ENCODE data around the gene HIC2.
A peak's percentile ranks its signal among the peaks of the same experiment; 100 is the strongest.
"Not testable (repeated sequence)": the region's sequence is repeated elsewhere in the genome, so short reads cannot be mapped to it uniquely, and the experiment has no call there.

Gene HIC2

DNA sequence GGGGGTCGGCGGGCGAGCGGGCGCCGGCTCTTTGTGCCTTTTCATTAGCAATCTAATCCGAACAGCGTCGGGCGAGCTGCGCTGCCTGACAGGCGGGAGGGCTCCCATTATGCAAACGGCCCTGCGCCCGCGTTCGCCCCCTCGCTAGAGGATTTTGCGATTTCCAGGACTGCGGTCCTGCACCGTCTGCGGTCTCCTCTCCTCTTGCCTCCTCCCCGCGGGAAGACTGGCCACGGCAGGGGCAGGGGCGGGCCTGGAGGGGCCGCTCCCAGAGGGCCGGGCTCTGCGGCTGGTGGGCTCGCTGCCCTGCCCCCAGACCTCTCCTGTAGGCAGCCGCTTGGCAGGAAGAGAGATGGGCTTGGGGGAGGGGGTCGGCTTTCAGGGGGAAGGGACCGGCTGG is 682 bp downstream of the HIC2 start:
- peak; percentile 3 for ATAC-seq
- peak in 1 of 2 donors; percentile 62 for DNase-seq (ENCODE audit: low spot score in 2 of 2)
- H3K36me3 Mint-ChIP-seq, result not testable (repeated sequence)

DNA sequence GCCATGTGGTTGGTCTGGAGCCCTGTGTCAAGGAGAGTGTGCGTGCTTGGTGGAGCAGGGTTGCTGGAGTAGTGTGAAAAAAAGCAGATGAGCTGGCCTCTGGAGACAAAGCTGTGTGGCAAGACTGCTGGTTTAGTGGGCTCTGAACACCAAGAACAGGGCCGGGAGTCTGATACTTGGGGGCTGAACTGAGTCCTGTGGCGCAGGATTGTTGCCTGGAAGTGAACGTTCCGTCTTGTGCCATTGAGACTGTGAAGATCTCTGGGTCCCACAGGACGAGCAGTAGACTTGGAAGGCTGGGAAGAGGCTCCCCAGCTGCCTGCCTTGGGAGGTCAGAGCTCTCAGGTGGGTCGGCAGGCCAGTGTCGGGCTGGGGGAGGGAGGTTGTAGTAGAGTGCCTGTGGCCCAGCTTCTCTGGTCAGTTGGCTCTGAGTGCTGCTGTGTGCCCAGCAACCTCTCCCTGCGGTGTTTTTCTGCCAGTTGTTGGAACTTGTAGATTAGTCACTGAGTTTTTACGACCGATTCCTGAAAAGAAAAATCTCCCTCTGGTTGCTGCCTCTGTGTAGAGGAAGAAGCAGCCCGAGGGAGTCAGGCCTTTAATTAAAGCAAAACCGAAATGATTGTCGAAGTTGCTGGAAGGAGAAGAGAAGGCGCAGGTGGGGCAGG is 1.9 kb downstream of the HIC2 start:
- ATAC-seq; H3K9me3 Mint-ChIP-seq; H3K27ac Mint-ChIP-seq; H3K36me3 Mint-ChIP-seq; H3K4me3 Mint-ChIP-seq; H3K4me1 Mint-ChIP-seq; DNase-seq (ENCODE audit: low spot score in 2 of 2): not testable (repeated sequence)

More for the DNA sequence above, 682 bp downstream of the HIC2 start:
- not testable (repeated sequence) for H3K4me3 Mint-ChIP-seq, H3K4me1 Mint-ChIP-seq, H3K9me3 Mint-ChIP-seq, H3K27ac Mint-ChIP-seq

DNA sequence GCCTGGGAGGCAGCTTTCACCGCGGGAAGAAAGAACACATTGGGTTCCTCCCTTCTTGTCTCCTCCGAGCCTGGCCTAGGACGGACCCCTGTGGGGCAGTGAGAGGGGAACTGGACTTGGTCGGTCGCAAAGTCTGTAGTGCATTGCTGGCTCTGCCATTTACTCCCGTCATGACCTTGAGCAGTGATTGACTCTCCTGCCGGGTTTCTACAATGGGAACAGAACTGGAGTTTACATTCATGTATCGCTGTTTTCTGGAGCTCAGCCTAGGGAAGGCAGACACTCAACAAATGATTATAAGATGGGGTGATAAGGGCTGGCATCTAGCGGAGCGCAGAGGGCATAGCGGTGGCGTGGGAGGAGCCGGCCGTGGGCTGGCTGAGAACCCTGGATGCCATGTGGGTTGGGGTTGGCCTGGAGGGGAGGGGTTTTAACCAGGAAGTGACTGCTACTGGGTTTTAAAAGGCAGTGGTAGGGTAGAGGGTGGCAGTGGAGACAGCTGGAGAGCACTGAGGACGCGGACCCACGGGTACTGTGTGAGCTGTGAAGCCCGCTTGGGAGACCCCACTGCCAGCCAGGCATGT is 3.1 kb downstream of the HIC2 start:
- DNase-seq (ENCODE audit: low spot score in 2 of 2), result peak in 1 of 2 donors; percentile 49
- H3K9me3 Mint-ChIP-seq, result not testable (repeated sequence)

DNA sequence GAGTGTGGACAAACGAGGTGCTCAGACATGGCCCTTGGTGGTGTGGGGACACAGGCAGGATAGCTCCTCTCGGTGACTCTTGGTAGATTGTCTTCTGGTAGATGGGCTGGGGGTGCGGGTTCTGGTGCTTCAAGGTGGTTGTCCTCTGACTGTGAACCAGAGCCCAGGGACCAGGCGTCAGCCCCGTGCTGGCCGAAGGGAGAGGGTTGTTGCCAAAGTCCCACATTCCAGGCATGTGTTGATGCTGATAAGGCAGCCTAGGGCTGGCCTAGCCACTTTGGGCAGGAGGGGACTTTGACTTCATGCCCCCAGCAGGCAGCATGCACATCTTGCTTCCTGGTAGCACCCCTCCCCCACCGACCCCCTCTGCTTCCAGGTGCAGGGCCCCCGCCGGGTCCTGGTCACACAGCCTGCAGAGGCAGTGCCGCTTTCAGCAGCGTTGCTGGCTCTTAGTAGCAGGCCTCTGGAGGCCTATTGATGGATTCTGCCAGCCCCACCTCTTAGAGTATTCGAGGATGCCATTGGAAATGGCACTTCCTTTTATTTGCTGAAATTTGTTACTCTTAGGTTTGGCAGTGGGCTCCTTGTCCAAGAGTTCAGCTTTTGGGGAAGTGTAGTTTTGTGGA is 7.0 kb downstream of the HIC2 start:
- not testable (repeated sequence) for H3K9me3 Mint-ChIP-seq; H3K4me1 Mint-ChIP-seq; H3K27ac Mint-ChIP-seq; H3K4me3 Mint-ChIP-seq; ATAC-seq; H3K36me3 Mint-ChIP-seq; DNase-seq (ENCODE audit: low spot score in 2 of 2)

More for the DNA sequence above, 3.1 kb downstream of the HIC2 start:
- H3K36me3 Mint-ChIP-seq, H3K4me3 Mint-ChIP-seq, H3K4me1 Mint-ChIP-seq, H3K27ac Mint-ChIP-seq: not testable (repeated sequence)
- peak; percentile 78 for ATAC-seq

- not testable (repeated sequence) for H3K4me1 Mint-ChIP-seq; H3K9me3 Mint-ChIP-seq; H3K36me3 Mint-ChIP-seq; DNase-seq (ENCODE audit: low spot score in 2 of 2); H3K27ac Mint-ChIP-seq; H3K4me3 Mint-ChIP-seq
- peak; percentile 60 for ATAC-seq
These were observed 17.4 kb downstream of the HIC2 start for GRCh38 chr22:21434378-21435233.

GRCh38 chr22:21435998-21436810 is 19.0 kb downstream of the HIC2 start:
- DNase-seq (ENCODE audit: low spot score in 2 of 2), result peak in 1 of 2 donors; percentile 35
- H3K9me3 Mint-ChIP-seq, H3K36me3 Mint-ChIP-seq, ATAC-seq, H3K4me1 Mint-ChIP-seq, H3K27ac Mint-ChIP-seq, H3K4me3 Mint-ChIP-seq: not testable (repeated sequence)

DNA sequence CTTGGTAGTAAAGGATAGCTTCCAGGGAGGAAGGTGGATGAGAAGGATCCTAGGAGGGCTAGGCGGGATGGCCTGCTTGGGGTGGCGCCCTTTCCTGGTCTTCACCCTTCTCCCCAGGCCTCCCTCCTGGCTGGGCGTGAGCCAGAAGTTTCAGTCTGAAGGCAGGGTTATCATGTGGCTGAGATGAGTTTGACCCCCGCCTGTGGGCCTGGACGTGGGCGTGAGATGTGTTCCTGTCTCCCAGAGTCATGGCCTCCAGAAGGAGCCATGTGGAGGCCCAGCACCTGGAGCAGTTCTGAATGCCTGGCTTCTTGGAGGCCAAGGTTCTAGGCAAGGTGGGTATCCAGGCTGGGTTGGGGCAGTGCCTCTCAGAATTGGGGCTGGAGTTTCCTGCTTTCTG is 20.8 kb downstream of the HIC2 start:
- peak in 1 of 2 donors; percentile 37 for DNase-seq (ENCODE audit: low spot score in 2 of 2)
- not testable (repeated sequence) for H3K4me3 Mint-ChIP-seq, ATAC-seq, H3K9me3 Mint-ChIP-seq, H3K27ac Mint-ChIP-seq, H3K4me1 Mint-ChIP-seq, H3K36me3 Mint-ChIP-seq

GRCh38 chr22:21440018-21440636 is 23.0 kb downstream of the HIC2 start:
- H3K27ac Mint-ChIP-seq; H3K4me3 Mint-ChIP-seq; H3K9me3 Mint-ChIP-seq; ATAC-seq; H3K4me1 Mint-ChIP-seq; DNase-seq (ENCODE audit: low spot score in 2 of 2); H3K36me3 Mint-ChIP-seq: not testable (repeated sequence)

GRCh38 chr22:21440676-21441075 is 23.5 kb downstream of the HIC2 start:
- DNase-seq (ENCODE audit: low spot score in 2 of 2); H3K36me3 Mint-ChIP-seq; H3K4me1 Mint-ChIP-seq; H3K9me3 Mint-ChIP-seq; H3K4me3 Mint-ChIP-seq; ATAC-seq; H3K27ac Mint-ChIP-seq: not testable (repeated sequence)

- H3K9me3 Mint-ChIP-seq, ATAC-seq: not testable (repeated sequence)
These were observed 24.0 kb downstream of the HIC2 start for GRCh38 chr22:21441170-21441569.

GRCh38 chr22:21442123-21442522 is 25.0 kb downstream of the HIC2 start:
- ATAC-seq; H3K4me3 Mint-ChIP-seq; DNase-seq (ENCODE audit: low spot score in 2 of 2); H3K4me1 Mint-ChIP-seq; H3K27ac Mint-ChIP-seq; H3K9me3 Mint-ChIP-seq; H3K36me3 Mint-ChIP-seq: not testable (repeated sequence)

More at GRCh38 chr22:21441170-21441569, 24.0 kb downstream of the HIC2 start:
- not testable (repeated sequence) for H3K4me3 Mint-ChIP-seq, H3K36me3 Mint-ChIP-seq, H3K4me1 Mint-ChIP-seq, H3K27ac Mint-ChIP-seq
- DNase-seq (ENCODE audit: low spot score in 2 of 2), result peak in 1 of 2 donors; percentile 36

DNA sequence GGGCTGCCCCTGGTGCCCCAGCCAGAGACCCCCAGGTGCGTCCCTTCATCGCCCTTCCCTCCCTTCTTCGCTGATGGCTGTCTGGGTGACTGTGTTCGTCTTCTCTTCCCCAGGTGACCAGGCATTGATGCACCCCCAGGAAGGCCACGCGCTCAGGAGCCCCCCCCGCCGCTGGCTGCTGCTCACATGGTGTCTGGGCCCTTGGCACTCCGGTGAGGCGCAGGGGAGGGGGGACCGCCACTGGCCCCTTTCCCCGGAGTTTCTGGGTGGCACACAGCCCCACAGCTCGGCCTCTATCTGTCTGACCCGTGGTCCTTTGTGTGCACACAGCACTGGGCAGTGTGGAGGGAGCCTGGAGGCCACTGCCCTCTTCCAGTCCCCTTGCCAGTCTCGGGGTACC is 25.5 kb downstream of the HIC2 start:
- H3K4me3 Mint-ChIP-seq, ATAC-seq, H3K4me1 Mint-ChIP-seq, H3K36me3 Mint-ChIP-seq, H3K9me3 Mint-ChIP-seq, H3K27ac Mint-ChIP-seq: not testable (repeated sequence)
- DNase-seq (ENCODE audit: low spot score in 2 of 2), result peak in 1 of 2 donors; percentile 38

- no peaks in the 10 kb centered on the region for H3K4me1 Mint-ChIP-seq
- H3K27ac Mint-ChIP-seq, result no peak overlapping the region
- DNase-seq (ENCODE audit: low spot score in 2 of 2), result peak in 1 of 2 donors; percentile 40
These were observed 26.0 kb downstream of the HIC2 start for GRCh38 chr22:21443057-21443734.

More at GRCh38 chr22:21443057-21443734, 26.0 kb downstream of the HIC2 start:
- H3K9me3 Mint-ChIP-seq, result no peaks in the 10 kb centered on the region
- peaks cover 6% of the 10 kb centered on the region for H3K36me3 Mint-ChIP-seq
- no peak for ATAC-seq
- no peak overlapping the region for H3K4me3 Mint-ChIP-seq

Measured in stimulated activated effector memory CD8-positive, alpha-beta T cell treated with anti-CD3 and anti-CD28 coated beads, Interleukin-12 subunit alpha, Interleukin-12 subunit beta, amount 100 ng/mL, for 72 hours (primary cell).